Activated CD4-positive, CD25-positive, alpha-beta regulatory T cell (primary cell): ENCODE data around the gene FGFBP3.

Experiments used
- DNase-seq, 4 experiments: peaks; one replicate each; lab custom pipeline; 2025; lab: John Stamatoyannopoulos, UW

The FGFBP3 gene, protein sequence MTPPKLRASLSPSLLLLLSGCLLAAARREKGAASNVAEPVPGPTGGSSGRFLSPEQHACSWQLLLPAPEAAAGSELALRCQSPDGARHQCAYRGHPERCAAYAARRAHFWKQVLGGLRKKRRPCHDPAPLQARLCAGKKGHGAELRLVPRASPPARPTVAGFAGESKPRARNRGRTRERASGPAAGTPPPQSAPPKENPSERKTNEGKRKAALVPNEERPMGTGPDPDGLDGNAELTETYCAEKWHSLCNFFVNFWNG

DNA sequence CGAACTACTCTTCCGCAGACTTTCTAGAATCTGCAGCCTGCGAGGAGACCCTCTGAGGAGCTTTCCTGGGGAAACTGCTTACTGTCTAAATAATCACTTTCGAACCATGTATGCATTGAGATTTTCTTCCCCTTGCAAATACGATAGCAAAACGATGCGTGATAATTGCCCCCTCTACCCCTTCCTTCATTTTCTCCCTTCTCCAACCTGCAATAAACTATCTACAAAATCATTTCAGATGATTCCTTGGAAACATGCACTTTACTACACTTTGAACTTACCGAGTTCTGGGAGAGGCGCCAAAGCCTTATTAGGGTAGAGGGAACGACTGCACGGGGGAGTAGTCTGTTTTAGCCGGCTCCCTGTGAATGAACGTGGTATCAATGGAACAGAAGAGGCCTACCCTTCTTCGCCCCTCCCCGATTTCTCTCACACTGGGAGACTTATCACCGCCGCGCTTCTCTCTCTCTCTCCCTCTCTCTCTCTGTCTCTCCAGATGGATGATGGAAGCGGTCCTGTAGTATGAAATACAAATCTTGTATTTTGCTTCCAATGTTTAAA is at the start of gene FGFBP3:
TSS of gene FGFBP3 (minus strand) at position 370 of the 561 bp plus-strand sequence. CDS start 517 bp downstream, outside the sequence.
- no peak for DNase-seq

DNA sequence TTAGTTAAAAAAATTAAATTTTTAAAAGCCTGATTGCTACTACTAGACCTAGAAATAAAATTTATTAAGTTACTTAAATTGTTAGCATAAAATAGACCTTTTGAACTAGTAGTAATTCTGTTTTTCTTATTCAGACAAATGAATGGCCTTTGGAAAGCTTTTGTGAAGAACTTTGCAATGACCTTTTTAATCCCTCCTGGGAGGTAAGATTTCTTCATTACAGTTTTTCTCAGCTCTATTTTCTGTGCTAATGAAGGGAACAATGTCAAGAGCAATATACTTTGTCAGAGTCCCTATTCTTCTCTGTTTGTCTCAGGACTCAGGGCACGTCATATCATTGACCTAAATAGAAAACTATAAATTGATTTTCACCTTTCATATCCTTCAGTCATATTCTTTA is 47.8 kb upstream of the FGFBP3 start:
- no peak for DNase-seq

DNA sequence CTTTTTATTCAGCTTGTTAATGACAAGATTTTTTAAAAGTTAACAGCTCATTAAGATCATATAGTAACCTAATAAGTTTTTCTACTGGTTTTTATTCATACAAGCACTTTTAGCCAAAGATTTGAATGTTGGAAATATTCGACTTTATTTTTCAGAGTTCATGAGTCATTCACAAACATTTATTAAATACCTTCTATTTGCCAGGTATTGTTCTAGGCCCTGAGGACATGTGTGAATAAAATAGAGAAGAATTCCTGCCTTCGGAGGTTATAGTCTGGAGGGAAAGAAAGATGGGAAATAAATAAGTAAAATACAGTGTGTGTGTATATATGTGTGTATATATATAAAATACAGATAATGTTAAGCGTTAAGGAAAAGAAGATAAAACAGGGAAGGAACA is 45.8 kb upstream of the FGFBP3 start:
- DNase-seq: no peak

DNA sequence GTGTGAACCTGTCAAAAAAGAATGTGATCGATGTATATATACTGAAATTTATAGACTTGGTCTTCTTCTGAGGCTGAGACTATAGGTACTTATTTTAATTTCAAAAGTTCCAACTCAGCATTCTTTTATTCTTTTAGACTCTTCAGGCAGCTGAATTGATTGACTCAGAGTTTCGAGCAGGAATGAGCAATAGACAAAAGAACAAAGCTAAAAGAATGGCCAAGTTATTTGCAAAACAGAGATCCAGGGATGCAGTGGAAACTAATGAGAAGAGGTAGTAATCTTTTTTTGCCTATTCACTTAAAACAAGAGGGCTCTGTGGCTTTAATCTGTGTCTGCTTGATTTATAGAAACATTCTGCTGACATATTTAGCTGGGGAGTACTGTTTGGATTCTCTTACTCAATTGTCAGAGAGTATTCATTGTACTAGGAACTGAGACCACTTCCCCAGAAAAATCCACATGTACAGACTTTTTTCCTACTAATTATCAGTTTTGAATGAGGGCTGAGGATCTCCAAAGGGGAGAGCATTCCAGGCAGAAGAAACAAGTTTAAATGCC is 44.4 kb upstream of the FGFBP3 start:
- DNase-seq: no peak

DNA sequence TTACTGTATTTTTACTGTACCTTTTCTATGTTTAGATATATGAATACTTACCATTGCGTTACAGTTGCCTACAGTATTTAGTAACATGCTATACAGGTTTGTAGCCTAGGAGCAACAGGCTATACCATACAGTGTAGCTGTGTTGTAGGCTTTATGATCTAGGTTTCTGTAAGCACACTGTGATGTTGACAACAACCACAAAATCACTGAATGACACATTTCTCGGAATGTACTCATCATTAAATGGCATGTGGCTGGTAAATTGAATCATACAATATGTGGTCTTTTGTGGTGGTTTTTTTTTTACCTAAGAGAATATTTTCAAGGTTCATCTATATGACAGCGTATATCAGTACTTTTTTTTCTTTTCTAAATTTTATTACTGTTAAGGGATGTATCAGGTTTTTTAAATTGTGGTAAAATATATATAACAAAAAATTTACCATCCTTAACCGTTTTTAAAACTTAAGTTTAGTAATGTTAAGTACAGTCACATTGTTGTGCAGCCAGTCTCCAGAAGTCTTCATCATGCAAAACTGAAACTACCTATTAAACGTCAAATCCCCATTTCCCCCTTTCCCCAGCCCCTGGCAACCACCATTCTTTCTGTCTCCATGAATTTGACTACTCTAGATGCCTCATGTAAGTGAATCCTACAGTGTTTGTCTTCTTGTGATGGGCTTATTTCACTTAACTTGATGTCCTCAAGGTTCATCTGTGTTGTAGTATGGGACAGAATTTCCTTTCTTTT is 35.8 kb upstream of the FGFBP3 start:
- no peak for DNase-seq

DNA sequence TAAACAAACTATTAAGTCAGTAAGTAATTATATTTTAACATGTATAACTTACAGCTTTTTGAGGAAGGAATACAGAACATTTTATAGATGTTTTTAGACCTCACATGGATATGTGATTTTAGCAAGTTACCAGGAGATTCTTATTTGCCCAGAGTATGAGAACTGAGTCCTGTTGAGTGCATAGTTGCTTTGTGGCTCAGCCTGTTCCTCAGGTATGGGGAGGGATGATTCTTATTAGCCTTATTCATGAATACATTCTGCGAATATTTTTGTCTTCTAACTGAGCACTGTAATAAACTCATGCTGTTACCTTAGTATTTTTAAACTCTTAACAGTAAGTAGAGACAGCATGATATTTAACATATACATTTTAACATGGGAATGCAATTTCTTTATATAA is 32.1 kb upstream of the FGFBP3 start:
- no peak for DNase-seq

DNA sequence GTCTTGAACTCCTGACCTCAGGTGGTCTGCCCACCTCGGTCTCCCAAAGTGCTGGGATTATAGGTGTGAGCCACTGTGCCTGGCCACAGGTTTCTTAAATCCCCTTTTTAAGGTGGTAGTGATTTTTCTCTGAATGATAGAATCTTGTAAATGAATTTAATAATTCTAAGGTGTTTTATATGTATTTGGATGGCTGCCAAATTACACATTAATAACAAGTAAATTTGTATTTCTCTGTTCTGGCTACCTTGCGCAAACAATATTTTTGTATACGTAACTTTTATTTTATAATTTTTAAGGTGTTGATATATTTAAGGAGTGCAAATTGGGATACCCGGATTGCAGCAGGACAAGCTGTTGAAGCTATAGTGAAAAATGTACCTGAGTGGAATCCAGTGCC is 30.4 kb upstream of the FGFBP3 start:
- DNase-seq: no peak

DNA sequence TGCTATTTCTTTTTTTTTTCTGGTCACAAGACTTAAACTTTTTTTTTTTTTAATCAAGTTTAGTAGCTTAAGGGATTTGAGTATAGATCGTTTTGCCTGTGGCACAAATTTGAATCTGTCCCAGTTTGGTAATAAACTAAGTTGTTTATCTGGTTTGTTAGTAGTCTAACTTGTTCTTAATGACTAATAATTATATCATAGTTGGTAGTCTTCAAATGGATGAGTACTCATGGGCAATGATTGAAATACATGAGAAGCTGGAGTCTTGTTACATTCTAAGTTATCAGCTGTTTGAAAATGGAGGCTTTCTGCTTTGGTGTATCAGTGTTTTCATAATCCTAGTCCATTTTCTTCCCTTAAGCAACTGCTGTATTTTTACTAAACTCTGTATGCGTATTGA is 26.6 kb upstream of the FGFBP3 start:
- no peak for DNase-seq

DNA sequence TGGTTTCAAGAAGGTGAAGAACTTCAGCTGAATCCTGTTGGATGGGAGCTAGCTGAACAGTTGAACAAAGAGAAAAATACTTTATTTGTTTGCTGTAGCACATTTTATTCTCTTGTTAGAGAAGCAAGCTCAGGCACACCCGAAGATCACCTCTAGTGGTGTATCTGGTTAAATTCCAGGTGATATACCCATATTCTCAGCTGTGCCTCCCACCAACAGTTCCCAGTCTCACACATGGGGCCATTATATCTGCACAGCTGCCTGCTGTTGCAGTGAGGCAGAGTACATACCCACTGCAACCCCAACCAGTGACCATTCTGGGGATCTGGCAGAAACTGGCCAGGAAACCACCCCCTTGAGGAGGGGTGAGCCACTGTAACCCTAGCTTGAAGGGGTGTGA is 23.5 kb upstream of the FGFBP3 start:
- DNase-seq: no peak

DNA sequence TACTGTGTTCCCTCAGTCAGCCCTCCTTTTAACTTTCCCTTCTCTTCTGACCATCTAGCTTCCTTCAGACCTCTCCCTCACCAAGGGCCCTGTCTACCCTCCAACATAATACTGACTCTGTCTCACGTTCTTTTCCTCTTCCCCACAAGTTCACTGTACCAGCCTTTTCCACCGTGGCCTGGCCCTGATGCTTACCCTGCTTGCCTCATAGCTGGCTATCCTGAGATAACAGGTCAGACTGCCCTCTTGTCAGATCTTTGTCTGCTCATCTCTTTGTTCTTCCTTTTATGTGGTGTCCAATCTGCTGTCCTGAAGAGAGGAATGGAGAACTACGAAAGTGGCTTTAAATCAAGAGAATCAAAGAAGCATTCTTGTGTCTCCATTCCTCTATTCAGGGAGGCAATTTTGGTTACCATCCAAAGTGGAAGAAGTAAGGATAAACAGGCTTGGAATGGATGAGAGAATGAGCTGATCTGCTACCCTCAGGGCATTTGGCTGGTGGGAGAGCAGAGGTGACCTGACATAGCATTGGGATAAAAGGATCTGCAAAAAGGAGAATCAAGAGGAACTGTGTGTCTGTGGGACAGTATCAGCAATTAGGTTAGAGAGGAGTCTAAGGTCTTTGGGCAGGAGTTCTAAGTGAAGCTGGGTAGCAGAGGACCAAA is 22.4 kb upstream of the FGFBP3 start:
- DNase-seq: no peak

DNA sequence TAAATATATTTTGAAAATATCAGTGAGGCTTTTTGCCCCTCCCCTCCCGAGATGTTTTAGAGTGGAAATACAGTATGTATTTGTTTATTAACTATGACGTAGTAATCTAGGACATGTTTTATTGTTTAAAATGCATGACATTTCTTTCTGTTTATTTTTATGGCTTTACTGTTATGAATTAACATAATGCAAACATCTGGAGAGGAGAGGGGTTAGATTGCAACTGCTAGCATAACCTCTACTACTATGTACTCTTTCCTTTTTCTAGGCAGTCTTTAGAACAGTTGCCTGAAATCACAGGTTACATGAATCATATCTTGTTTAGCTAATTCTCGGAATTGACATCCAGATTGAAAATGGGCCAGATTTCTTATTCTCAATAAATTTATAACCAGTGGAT is 21.7 kb upstream of the FGFBP3 start:
- no peak for DNase-seq

DNA sequence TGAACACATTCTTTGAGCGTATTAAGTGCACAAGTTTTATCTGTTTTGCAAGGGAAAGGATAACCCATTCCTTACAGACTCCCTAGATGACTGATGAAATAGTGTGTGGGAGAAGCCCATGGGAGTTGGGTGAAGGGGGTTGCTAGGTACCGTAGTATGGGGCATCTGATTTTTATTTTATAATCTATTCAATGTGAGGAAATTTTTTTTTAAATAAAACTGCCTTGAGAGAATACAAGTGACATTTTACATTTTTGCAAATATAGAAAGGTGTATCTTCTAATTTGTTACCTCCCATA is 15.7 kb upstream of the FGFBP3 start:
- DNase-seq: no peak

DNA sequence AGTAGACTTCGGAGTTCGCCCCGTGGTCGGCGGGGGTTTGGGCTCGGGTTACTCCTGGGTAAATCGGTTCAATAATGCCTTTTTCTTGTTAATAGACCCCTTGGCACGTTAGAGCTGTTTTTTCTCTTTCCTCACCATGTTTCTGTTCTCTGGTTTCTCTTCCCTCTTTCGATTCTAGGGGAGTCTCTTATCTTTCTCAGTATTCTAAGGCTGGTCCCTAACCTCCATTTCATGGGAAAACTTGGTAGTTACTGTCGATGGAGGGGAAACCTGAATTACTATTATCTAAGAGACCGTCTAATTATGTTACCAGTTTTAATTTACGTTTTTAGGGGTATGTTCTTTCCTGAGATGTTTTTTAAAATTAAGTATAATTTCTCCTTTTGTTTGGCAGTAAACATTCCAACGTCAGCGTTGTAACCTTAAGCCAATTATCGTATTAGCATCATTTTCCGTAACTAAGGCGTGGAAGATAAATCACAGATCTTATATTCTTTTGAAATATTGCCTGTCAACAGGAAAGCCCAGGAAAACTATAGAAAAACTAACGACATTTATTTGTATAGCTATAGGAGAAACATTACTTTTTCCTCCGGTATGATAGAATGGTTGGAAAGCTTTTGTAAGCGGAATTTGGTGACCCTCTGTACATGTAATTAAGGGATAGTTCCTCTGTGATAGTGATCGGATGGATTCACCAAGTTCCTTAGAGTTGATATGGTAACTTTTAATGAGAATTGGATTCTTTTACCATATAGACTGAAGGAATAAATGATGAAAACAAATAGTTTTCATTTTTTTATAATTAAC is 15.1 kb upstream of the FGFBP3 start:
- no peak for DNase-seq

DNA sequence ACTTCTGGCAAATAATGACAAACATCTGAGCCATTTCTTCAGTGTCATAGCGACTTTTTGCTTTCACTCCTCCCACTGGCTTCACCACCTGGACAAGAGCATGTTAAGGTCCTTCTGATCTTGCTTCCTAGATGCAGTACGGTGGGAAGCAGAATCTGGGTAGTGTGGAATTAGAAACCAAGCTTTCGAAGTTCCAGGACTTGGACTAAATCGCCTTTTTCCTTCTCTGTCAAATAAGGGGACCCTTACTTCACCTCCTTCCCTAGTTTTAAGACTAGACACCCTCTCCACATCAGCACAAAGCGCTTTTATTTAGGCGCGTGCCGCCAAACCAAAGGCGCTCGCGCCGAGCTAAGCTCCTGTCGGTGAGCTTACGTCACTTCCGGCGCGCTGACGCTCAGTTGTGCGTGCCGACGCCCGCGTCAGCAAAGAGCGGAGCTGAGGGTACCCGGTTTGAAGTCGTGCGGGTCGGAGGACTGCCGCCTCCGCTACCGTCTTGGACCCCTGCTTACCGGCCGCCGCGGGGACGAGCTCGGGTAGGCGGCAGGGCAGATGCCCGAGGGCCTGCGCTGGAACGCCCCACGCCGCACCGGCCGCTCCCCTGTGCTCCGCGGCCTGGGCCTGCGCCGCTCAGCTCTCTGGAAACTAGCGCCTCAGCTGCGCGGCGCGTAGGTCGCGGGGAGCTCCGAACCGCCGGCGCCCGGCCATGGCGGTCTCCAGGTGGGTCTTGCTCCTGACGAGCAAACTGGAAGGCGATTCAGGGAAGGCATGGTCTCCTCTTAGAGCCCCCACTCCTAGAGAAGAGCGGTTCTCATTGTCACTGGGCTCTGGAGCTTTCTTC is 14.3 kb upstream of the FGFBP3 start, which contains the start of gene BTAF1:
TSS of gene BTAF1 (plus strand) at position 400 of the 841 bp plus-strand sequence. CDS start at position 707, 307 bp downstream.
- DNase-seq: peak; percentile 78 to 84 (median 84)

DNA sequence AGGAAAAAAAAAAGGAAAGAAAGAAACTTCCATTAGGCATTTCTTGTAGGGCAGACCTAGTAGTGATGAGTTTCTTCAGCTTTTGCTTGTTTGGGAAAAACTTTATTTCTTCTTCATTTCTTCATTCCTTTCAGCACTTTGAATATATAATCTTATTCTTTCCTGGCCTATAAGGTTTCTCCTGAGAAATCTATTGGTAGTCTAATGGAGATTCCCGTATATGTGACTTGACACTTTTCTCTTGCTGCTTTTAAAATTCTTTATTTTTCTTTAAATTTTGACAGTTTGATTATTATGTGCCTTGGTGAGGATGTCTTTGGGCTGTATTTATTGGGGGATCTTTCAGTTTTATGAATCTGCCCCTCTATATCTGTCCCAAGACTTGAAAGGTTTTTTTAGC is 10.4 kb upstream of the FGFBP3 start:
- DNase-seq: no peak

DNA sequence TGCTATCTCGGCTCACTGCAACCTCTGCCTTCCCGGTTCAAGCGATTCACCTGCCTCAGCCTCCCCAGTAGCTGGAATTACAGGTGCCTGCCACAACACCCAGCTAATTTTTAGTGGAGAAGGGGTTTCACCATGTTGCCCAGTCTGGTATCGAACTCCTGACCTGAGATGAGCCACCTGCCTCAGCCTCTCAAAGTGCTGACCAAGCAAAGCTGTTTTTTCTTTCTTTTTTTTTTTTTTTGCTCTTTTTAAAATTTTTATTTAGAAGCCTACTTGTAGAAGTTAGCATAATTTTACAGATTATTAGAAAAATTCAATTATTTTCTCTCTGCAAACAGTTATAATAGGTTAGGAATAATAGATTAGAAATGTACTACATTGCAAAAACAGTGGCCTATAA is 1.2 kb upstream of the FGFBP3 start:
- DNase-seq: no peak

DNA sequence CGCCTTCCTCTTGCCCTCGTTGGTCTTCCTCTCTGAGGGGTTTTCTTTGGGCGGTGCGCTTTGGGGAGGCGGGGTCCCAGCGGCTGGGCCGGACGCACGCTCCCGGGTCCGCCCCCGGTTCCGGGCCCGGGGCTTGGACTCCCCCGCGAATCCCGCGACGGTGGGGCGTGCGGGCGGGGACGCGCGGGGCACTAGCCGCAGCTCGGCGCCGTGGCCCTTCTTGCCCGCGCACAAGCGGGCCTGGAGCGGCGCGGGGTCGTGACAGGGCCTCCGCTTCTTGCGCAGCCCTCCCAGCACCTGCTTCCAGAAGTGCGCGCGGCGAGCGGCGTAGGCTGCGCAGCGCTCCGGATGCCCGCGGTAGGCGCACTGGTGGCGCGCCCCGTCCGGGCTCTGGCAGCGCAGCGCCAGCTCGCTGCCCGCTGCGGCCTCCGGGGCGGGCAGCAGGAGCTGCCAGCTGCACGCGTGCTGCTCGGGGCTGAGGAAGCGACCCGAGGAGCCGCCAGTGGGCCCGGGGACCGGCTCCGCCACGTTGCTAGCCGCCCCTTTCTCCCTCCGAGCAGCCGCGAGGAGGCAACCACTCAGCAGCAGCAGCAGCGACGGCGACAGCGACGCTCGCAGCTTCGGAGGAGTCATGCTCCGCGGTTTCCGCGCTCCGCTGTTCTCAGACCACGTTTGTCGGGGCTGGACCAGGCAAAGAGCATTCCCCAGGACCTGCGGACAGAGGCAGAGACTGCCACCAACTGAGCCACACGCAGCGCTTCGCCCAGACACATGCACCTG is 759 bp downstream of the FGFBP3 start:
- DNase-seq: peak; percentile 28 to 55 (median 48)

DNA sequence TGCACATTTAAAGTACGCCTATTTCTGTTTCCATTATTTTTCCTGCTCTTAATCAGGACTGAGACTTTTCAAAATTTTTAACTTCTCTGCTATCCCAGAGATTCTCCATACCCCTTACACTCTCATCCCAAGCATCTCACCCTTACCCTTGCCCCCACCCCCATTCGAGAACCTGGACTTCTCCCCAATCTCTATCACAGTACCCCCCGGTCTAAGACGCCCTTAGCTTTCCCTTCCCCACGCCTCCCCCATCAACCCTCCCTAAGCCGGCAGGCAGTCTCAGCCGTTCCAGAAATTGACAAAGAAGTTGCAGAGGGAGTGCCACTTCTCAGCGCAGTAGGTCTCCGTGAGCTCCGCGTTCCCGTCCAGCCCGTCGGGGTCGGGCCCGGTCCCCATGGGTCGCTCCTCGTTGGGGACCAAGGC is 1.4 kb downstream of the FGFBP3 start:
- no peak for DNase-seq

DNA sequence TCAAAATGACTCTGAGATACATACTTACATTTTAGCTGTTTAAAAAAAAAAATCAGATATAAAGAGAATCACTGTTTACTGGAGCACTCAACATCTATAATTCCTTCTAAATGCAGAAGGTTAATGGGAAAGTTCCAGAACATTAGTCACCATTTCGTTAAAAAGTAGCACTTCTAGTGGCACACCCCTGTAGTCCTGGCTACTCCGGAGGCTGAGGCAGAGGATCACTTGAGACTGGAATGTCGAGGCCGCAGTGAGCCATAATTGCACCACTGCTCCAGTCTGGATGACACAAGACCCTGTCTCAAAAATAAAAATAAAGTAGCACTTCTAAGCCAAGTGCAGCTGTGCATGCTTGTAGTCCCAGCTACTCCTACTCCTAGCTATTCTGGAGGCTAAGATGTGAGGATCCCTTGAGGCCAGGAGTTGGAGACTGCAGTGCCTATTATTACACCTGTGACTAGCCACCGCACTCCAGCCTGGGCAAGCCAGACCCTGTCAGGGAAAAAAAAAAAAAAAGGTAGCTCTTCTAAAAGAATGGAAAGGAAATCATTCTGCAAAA is 2.2 kb downstream of the FGFBP3 start:
- no peak for DNase-seq
